NCI-H226 (cell line): ENCODE measurements around the gene GPRC5C.

Experiments used
- DNase-seq: peaks from one replicate; pipeline ENCODE4 v3.0.0-alpha.2; 2015

Gene GPRC5C

DNA sequence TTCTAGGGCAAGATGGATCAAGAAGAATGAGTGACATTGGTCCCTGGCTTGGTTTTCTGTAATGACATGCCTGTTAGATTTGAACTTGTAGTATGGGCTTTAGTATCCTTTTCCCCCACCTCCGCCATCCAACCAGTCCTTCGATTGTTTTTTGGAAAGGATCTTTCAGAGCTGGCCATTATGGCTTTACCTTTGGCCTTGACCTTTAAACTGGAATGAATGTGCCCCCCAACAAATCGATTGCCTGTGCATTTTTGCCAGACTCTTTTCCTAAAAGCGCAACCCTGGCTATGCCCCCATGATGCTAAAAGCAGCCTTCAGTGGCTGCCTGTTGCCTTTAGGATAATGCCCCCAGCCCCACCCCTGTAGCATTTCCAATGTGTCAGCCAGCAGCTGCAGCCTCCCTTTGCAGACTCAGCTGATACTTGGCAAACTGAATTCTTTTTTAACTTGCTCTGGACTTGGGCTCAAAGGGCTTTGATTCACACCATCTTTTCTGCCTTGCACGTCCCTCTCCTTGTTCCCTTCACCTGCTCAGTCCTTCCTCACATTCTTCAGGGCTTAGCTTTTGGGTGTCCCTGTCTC is 4.0 kb downstream of the GPRC5C start:
- no peak for DNase-seq

- no peak for DNase-seq
Observed at GRCh38 chr17:74437702-74438101, 5.8 kb downstream of the GPRC5C start.

GRCh38 chr17:74439691-74440567 is 8.0 kb downstream of the GPRC5C start:
- no peak for DNase-seq

DNA sequence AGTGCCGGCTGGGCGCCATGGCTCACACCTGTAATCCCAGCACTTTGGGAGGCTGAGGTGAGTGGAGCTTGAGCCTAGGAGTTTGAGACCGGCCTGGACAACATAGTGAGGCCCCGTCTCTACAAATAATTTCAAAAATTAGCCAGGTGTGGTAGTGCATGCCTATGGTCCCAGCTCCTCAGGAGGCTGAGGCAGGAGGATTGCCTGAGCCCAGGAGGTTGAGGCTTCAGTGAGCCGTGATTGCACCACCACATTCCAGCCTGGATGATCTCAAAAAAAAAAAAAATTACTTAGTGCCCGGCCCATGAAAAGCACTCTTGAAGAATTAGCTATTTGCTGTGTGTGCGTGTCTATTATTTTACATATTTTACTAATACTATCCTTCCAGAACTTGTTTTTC is 9.6 kb downstream of the GPRC5C start:
- no peak for DNase-seq

- no peak for DNase-seq
Observed at GRCh38 chr17:74442291-74442669, 10.4 kb downstream of the GPRC5C start.

DNA sequence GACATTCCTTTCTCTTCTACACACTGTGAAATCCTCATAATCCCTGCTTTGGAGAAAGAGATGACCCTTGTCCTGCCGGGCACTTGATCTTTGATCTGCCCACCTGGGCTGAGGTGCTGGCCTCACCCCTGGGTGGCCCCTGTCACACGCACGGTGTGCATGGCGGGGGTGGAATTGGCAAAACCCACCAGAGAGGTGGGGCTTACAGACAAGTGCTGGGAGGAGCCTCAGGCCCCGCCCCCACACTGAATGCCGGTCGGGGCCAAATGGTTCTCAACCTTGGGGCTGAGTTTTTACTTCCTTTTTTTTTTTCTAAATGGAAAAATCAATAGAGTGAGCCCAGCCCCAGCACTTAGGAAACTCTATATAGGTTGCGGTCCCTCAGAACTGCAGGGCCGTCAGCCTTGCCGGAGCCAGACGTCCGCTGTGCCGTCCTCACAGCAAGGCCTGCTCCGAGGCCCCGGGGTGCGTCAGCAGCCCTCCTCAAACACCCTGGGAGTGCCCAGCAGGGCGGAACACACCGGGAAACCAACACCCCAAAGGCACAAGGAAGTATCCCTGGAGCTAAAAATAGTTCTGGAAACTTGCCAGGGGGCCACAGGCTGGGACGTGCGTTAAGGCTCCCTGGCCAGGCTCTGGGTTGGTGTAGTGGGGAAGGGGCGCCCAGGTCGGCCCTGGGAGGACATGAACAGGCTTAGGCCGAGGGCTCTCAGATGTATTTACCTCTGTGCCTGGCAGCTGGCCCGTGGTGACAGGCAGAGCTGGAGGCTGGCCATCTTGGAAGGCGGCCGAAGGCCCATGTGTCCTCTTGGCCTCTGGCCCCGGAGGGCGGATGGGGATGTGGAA is 11.0 kb downstream of the GPRC5C start:
- DNase-seq: no peak

DNA sequence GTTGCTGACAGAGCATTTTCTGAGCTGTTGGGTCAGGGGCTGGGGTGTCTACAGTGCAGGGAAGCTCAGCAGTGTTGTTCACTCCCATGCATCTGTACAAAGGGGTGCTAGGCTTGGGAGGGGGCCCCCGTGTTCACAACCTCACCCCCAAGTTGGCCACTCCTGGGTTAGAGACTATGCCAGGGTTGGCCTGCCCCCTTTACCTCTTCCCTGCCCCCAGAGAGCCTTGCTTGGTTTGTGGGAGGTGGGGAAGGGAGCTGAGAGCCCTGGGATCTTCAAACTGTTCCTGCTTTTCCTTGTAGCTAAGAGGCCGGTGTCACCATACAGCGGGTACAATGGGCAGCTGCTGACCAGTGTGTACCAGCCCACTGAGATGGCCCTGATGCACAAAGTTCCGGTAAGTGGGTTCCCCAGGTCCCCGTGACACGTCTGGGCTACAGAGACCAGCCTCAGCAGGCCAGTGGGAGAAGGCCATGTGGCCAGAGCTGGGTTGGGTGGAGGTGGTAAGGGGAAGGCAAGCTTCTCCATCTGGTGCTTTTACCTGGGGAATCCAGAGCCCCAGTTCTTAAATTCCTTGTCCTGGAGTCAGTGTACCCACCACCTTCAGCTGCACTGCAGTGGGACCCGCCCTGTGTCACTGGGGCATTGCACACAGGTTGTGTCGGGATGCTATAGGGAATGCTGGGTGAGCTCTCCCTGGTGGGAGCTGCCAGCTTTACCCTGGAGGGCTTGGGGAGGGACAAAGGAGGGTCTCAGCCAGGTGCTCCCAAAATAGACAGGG is 11.8 kb downstream of the GPRC5C start:
- DNase-seq: no peak

GRCh38 chr17:74444406-74444805 is 12.5 kb downstream of the GPRC5C start:
- DNase-seq: no peak

DNA sequence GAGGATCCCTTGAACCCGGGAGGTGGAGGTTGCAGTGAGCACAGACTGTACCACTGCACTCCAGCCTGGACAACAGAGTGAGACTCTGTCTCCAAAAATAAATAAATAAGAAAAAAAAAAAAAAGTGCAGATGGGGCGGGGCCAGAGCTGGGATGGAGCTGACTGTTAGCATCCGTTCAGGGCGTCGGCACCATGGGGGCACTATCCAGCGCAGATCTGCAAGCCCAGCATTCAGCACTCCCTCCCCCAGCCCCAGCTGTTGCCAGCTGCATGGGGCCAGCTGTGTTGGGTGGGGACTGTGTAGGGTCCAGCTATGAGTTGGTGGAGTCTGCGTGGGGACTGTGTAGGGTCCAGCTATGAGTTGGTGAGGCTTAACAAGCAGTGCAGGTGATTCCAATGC is 13.3 kb downstream of the GPRC5C start:
- no peak for DNase-seq

DNA sequence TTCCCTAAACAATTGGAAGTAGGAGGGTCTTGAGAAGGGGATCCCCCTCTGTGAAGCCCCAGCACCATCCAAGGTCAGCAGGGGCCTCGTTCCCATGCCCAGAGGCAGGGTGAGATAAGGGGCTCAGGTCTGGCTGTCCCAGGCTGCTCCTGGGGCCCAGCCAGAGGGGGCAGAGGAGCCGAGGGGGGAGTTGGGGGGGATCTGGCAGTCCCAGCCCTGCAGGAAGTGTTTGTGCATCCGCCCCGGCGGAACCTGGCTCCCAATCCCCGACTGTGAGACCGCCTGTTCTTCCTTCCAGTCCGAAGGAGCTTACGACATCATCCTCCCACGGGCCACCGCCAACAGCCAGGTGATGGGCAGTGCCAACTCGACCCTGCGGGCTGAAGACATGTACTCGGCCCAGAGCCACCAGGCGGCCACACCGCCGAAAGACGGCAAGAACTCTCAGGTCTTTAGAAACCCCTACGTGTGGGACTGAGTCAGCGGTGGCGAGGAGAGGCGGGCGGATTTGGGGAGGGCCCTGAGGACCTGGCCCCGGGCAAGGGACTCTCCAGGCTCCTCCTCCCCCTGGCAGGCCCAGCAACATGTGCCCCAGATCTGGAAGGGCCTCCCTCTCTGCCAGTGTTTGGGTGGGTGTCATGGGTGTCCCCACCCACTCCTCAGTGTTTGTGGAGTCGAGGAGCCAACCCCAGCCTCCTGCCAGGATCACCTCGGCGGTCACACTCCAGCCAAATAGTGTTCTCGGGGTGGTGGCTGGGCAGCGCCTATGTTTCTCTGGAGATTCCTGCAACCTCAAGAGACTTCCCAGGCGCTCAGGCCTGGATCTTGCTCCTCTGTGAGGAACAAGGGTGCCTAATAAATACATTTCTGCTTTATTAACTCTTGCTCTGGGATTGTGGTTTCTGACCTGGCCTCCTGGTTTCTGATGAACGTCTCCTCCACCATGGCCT is 14.9 kb downstream of the GPRC5C start:
- DNase-seq: no peak

GRCh38 chr17:74447628-74448159 is 15.8 kb downstream of the GPRC5C start:
- no peak for DNase-seq

DNA sequence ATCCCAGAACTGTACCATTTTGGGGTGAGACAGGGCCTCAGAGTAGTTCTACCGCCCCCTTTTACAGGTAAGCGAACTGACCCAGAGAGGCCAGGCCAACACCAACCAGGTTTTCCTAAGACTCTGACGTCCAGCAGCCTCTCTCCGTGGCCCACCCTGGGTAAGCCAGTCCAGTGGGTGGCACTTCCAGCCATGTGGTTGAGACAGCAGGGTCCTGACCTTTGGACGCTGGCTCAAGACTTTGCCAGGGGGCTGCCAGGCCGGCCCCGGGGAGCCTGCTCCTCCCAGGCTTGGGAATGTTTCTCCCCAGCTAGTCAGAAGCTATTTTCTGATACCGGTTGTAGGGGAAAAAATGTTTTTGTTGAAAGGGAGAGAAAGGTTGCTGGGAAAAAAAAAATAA is 16.9 kb downstream of the GPRC5C start:
- DNase-seq: no peak

- DNase-seq: no peak
Observed at GRCh38 chr17:74449306-74449705, 17.4 kb downstream of the GPRC5C start.

- no peak for DNase-seq
Observed at GRCh38 chr17:74449773-74450172, 17.9 kb downstream of the GPRC5C start.

DNA sequence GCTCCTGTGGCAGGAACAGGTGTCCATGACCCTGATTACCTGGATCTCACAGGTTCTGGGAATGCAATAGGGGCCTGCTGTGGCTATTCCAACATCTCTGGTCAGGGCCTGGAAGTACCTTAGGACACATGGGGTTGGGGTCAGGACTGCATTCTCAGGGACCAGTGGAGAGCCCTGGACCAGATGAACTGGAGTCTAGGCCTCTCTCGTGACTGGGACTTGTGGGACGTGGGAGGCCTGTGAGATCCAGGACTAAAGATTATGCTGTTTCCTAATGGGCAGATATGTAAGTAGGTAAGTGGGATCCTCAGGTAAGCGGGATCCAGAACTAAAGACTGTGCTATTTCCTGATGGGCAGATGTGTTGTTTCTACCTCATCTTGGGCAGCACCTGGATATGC is 18.3 kb downstream of the GPRC5C start:
- no peak for DNase-seq

DNA sequence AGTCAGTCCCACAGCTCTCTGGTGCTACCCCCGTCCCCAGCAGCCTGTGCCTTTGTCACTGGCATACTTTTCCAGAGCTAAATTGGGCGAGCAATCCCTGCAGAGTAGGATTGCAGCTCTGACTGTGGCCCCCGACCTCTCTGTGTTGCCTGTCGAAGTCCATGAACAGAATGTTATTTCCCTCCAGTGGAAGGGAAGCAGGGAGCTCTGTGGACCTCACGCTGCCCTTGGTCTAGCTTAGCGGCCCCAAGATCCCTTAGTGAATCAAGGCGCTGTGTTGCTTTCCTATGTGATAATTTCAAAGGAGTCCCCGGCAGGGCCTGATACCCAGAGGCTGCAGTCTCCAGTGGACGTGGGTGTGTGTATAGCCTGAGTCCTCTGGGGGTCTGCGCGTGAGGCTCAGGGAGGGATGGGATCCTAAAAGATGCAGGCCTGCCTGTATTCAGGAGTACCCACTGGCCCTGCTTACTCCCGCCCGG is 19.1 kb downstream of the GPRC5C start:
- no peak for DNase-seq

- no peak for DNase-seq
Observed at GRCh38 chr17:74451557-74451956, 19.7 kb downstream of the GPRC5C start.

GRCh38 chr17:74452033-74452840 is 20.3 kb downstream of the GPRC5C start:
- DNase-seq: no peak

DNA sequence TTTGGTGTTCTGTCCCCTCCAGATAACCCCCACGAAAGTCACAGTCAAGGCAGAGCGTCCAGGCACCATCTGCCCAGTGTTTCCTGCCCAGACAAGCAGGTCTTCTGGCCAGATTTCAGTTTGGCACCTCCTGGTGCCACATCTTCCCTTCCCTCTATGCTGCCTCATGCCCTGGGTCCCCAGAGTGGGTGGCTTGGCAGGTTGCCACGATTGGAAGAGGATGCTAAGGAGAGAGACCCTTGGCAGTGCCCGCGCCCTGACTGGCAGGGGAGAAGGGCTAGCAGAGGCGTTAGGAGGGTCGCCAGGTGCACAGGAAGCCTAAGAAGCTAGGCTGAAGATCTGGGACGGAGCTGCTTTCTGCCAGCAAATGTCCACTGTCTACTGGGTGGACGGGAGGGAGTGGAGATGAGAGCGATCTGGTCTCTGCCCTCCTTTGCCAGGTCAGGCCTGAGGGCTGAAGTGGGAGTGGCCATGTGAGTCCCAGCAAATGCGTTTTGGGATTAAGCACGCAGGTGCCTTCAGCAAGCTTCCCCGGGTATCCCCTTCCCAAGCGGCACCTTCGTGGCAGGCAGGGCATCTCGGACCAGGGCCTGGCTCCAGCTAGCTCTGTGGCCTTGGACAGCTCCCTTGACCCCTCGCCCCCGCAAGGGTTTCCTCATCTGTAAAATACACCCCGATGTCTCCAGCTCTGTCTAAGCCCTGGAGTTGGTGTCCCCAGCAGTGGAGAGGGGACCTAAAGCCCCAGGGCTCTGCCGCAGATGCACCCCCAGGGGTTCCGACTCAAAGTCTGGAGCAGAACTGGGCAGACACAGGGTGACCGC is 21.2 kb downstream of the GPRC5C start:
- no peak for DNase-seq
